Endothelial cell of umbilical vein (primary cell): ENCODE measurements around the gene RAI1. TPM values are rescaled to one million over a fixed set of nuclear protein-coding genes. Genes with fewer than 3 reads are reported as not detected.

ENCODE experiments used
- BruUV-seq: library from RNA; stranded (reverse); fragments of 400-500 nt; replicated peaks from 2 replicates; lab custom pipeline; 2021; lab: Mats Ljungman, UMichigan
- CTCF ChIA-PET: fragments of 300-600, 350-600 bp; sonication (Branson Sonifier 250); formaldehyde crosslinking; loops from one replicate; lab custom pipeline; 2021; ENCODE audit warnings: antibody characterized with exemption, inconsistent platforms; lab: Charles Lee
- POLR2A ChIA-PET: fragments of 300-600, 350-600 bp; sonication (Branson Sonifier 250); formaldehyde crosslinking; loops from one replicate; lab custom pipeline; 2021; ENCODE audit warnings: antibody characterized with exemption, inconsistent platforms; lab: Charles Lee
- DNase-seq: peaks from one replicate; pipeline ENCODE4 v3.0.0-alpha.2; 2011; ENCODE audit warnings: low read depth, low spot score
- FAIRE-seq: peaks from 2 replicates; lab custom pipeline; 2011; peaks lifted over from hg19 to GRCh38; lab: Jason Lieb, UNC
- H2AFZ ChIP-seq: 2 replicates; pipeline ENCODE4 v1.6.0; 2012; ENCODE audit warnings: low read depth, low read length, control low read depth, inconsistent platforms
- H3K27ac ChIP-seq: 2 replicates; pipeline ENCODE4 v1.5.1; 2011; ENCODE audit warnings: low read depth, mild to moderate bottlenecking, control low read depth, low read length, moderate library complexity; ENCODE audit not compliant: insufficient read depth
- H3K27me3 ChIP-seq, 2 experiments: 2 replicates each; pipeline versions ENCODE4 v1.6.0 to v1.6.1; 2011; ENCODE audit warnings: low read length in 2 of 2, mixed read lengths in 1 of 2; ENCODE audit not compliant: control insufficient read depth in 2 of 2, insufficient read depth in 2 of 2
- H3K36me3 ChIP-seq, 2 experiments: 2 replicates in 1 of 2; 3 replicates in 1 of 2; pipeline ENCODE4 v1.5.1; 2011; ENCODE audit warnings: low read length in 2 of 2, mild to moderate bottlenecking in 1 of 2, moderate library complexity in 1 of 2; ENCODE audit not compliant: control insufficient read depth in 2 of 2, insufficient read depth in 2 of 2; ENCODE audit errors: extremely low read depth in 1 of 2
- H3K4me1 ChIP-seq: 3 replicates; pipeline ENCODE4 v1.5.1; 2011; ENCODE audit warnings: mild to moderate bottlenecking, low read length; ENCODE audit not compliant: control insufficient read depth, insufficient read depth; ENCODE audit errors: extremely low read depth
- H3K4me2 ChIP-seq: 2 replicates; pipeline ENCODE4 v1.6.1; 2011; ENCODE audit warnings: low read length, control low read depth, mixed read lengths; ENCODE audit not compliant: insufficient read depth
- H3K4me3 ChIP-seq, 3 experiments: fragments of 200-600 bp in 1 of 3; sonication (generic), shearing (Covaris generic) in 1 of 3; replicated peaks in 1 of 3; 2 replicates each; pipeline ENCODE4 v1.5.1; 2011 to 2016; ENCODE audit warnings: control low read depth in 3 of 3, low read length in 3 of 3, mild to moderate bottlenecking in 2 of 3, inconsistent platforms in 1 of 3, low read depth in 1 of 3, moderate library complexity in 1 of 3; ENCODE audit not compliant: insufficient read depth in 1 of 3
- H3K79me2 ChIP-seq: 2 replicates; pipeline ENCODE4 v1.6.0; 2012; ENCODE audit warnings: low read length, inconsistent platforms; ENCODE audit not compliant: control insufficient read depth, insufficient read depth
- H3K9ac ChIP-seq: replicated peaks from 2 replicates; pipeline ENCODE3; 2011; ENCODE audit warnings: low read length, control low read depth; ENCODE audit not compliant: insufficient read depth; ENCODE audit errors: extremely low read depth
- H3K9me1 ChIP-seq: replicated peaks from 3 replicates; pipeline ENCODE4 v1.6.0; 2011; ENCODE audit warnings: mild to moderate bottlenecking, low read length; ENCODE audit not compliant: control insufficient read depth, insufficient read depth; ENCODE audit errors: extremely low read depth
- H3K9me3 ChIP-seq: replicated peaks from 2 replicates; pipeline ENCODE4 v1.5.1; 2012; ENCODE audit warnings: low read length, inconsistent platforms; ENCODE audit not compliant: control insufficient read depth, insufficient read depth
- H4K20me1 ChIP-seq: replicated peaks from 2 replicates; pipeline ENCODE3; 2011; ENCODE audit warnings: mild to moderate bottlenecking, low read length; ENCODE audit not compliant: control insufficient read depth, insufficient read depth; ENCODE audit errors: extremely low read depth
- CTCF ChIP-seq, 2 donors: IDR thresholded peaks; 1 replicate in 1 of 2; 2 replicates in 1 of 2; pipeline ENCODE4 v1.5.1; 2011; ENCODE audit warnings: low read length in 2 of 2, mild to moderate bottlenecking in 2 of 2, moderate library complexity in 2 of 2, control low read depth in 1 of 2, inconsistent platforms in 1 of 2, low read depth in 1 of 2; ENCODE audit not compliant: insufficient read depth in 1 of 2; ENCODE audit errors: extremely low read depth in 1 of 2
- EZH2 ChIP-seq: IDR thresholded peaks from 2 replicates; pipeline ENCODE4 v1.6.1; 2012; ENCODE audit warnings: borderline replicate concordance, low read depth, mild to moderate bottlenecking, moderate library complexity, low read length, inconsistent platforms; ENCODE audit not compliant: severe bottlenecking
- FOS ChIP-seq: IDR thresholded peaks from 2 replicates; pipeline ENCODE4 v1.6.1; 2011; ENCODE audit warnings: mild to moderate bottlenecking, low read length, moderate library complexity, borderline replicate concordance; ENCODE audit not compliant: insufficient read depth
- GATA2 ChIP-seq: IDR thresholded peaks from 2 replicates; pipeline ENCODE4 v1.7.0; 2011; ENCODE audit warnings: low read depth, mild to moderate bottlenecking, moderate library complexity, mixed read lengths, low read length; ENCODE audit not compliant: insufficient read length, insufficient read depth
- POLR2AphosphoS5 ChIP-seq: IDR thresholded peaks from 2 replicates; pipeline ENCODE4 v1.6.1; 2012; ENCODE audit warnings: low read depth, mild to moderate bottlenecking, control low read depth, low read length, moderate library complexity; ENCODE audit not compliant: insufficient read depth
- dilution Hi-C: fragments of 300-500 bp; cut with MboI; formaldehyde crosslinking; loops from one replicate; pipeline ENCODE4 v1.15.0; 2019; ENCODE audit warnings: low sequenced_read_pairs; ENCODE audit not compliant: extremely low pct_ligation_motif_present
- intact Hi-C: fragments of 100-400 bp; cut with micrococcal nuclease; formaldehyde crosslinking; loops from one replicate; pipeline ENCODE4 v1.10.0; 2022
- polyA plus RNA-seq, 4 experiments: library from polyadenylated mRNA; depleted of rRNA in 3 of 4; stranded (reverse) in 3 of 4; unstranded in 1 of 4; fragments of >200 nt; gene quantifications; 2 replicates each; pipeline versions ENCODE4 v1.2.1 to v1.2.3, GENCODE V29; 2011 to 2012; ENCODE audit warnings: missing spikeins in 1 of 4
- total RNA-seq: library from RNA; stranded (reverse); gene quantifications from 2 replicates; pipeline ENCODE4 v1.2.3, GENCODE V29; 2021

RAI1 gene
- total and polyA plus RNA-seq, 2 donors (not counting 3 experiments of a cell fraction or from before 2014, with no cell fraction given), result 7.8 to 43.3 TPM

- FAIRE-seq (peak; percentile 52), DNase-seq (no peak)
- dilution Hi-C loops, result no loop called here
- TF ChIP-seq POLR2AphosphoS5 (no peak), EZH2 (no peak), GATA2 (no peak), FOS (no peak), CTCF (IDR thresholded peaks at IDR 0.05; ENCODE audit: extremely low read depth in 1 of 2, insufficient read depth in 1 of 2, low read depth in 1 of 2, low read length in 2 of 2) (no peak)
- H3K9me3 ChIP-seq, result no peaks in the 10 kb centered on the region
- no peak overlapping the region for H3K4me3 ChIP-seq
- H3K36me3 ChIP-seq, result no peaks in the 10 kb centered on the region
- no peaks in the 10 kb centered on the region for H3K27me3 ChIP-seq
- H3K79me2 ChIP-seq, result peaks cover 48% of the 10 kb centered on the region
- peaks cover 20% of the 10 kb centered on the region for H3K4me1 ChIP-seq
- POLR2A ChIA-PET, result no interaction called here
- no peaks in the 10 kb centered on the region for H3K9me1 ChIP-seq
- no TSS peak for BruUV-seq
- H3K4me2 ChIP-seq, result no peak overlapping the region
- intact Hi-C loops, result no loop called here
- H2AFZ ChIP-seq, result no peak overlapping the region
- CTCF ChIA-PET, result interaction anchor here (1.0 to 1.2 kb wide), 2 partner anchors 12 to 32 kb away, joined by 3 read pairs; no protein-coding TSS in a partner anchor
- H4K20me1 ChIP-seq, result no peaks in the 10 kb centered on the region
- no peak overlapping the region for H3K27ac ChIP-seq
- no peak overlapping the region for H3K9ac ChIP-seq
Observed at GRCh38 chr17:17736205-17737183, 55.2 kb downstream of the RAI1 start.
